HG03060 (cell line): ENCODE results near the gene TNFAIP1.

Experiments used
- ATAC-seq: cut with Tn5 transposase; IDR thresholded peaks from one replicate; pipeline ENCODE4 v1.9.1; 2021; ENCODE audit warnings: low read depth, moderate number of reproducible peaks; ENCODE audit not compliant: unreplicated experiment

TNFAIP1 gene

GRCh38 chr17:28344011-28344410 is 8.4 kb downstream of the TNFAIP1 start:
- no peak for ATAC-seq

DNA sequence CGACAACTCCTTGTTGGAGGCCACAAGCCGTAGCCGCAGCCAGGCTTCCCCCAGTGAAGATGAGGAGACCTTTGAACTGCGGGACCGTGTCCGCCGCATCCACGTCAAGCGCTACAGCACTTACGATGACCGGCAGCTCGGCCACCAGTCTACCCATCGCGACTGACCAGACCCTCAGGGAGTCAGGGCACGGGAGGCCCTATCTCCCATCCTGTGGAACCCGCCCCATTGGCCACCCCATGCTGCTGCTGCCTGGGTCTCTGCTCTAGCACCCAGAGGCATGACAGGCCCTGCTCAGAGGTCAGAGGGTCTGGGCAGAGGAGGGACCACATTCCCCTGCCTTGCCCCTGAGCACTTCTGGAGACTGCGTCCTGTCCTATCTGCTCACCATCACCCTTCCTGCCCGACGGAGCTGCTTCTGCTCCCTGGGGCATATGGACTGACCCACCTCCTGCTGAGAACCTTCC is 8.9 kb downstream of the TNFAIP1 start:
- ATAC-seq, result no peak

DNA sequence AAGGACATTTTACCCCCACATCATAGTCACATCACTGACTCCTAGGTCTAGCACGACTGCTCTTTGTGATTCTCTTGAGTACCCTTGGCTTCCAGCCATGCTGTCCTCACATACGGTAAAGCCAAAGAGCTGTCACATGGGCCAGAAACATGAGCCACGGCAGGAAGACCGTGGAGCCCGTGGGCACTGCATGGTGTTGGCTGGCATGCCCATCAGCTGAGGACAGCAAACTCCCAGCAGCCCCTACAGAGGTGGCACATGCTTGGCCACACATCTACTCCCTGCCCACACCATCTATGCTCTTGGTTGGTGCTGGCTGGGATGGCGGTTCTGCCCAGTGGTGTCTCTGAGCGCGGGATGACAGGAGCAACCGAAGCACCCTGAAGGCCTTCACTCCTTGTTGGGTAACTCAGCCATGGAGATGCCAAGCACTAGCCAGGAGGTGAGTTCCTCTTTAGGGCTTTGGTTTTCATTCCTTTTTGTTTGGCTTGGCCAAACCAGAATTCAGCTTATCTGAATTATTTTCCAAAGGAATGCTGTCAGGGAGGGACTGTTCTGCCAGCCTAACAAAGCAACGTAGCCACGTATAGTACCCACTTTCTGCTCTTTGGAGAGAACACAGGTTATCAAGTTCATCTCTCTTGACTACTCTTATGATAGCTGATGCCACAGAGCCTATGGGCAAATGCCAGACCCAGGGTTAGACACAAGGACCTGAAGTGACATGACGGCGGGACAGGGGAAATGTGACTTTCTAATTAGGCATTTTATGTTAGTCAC is 10.0 kb downstream of the TNFAIP1 start:
- ATAC-seq, result no peak

GRCh38 chr17:28346199-28346580 is 10.6 kb downstream of the TNFAIP1 start:
- no peak for ATAC-seq

DNA sequence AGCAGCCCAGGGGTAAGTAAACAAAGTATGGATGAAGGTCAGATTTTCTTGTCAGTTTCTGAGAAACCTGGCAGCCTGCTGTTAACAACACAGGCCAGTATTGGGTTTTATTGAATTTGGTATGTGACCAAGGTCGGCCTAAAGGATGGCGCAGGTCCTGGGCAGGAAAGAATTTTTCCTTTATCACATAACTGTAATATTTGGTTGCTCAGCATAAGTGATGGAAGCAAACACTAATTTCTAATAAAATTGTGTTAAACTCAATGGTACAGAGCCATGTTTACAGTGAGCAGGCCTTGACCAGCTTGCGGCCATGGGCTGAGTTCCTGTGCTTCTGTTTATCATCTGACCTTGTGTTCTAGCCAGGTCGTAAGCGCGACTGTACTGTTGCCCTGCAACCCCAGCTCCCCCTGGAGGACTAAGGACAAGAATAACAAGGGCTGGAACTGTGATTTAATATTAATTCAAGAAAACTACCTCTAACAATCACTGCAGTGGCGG is 11.2 kb downstream of the TNFAIP1 start:
- ATAC-seq, result no peak

- ATAC-seq, result no peak
Measured at GRCh38 chr17:28347261-28347891, 11.8 kb downstream of the TNFAIP1 start.

GRCh38 chr17:28348979-28349378 is 13.4 kb downstream of the TNFAIP1 start:
- no peak for ATAC-seq

DNA sequence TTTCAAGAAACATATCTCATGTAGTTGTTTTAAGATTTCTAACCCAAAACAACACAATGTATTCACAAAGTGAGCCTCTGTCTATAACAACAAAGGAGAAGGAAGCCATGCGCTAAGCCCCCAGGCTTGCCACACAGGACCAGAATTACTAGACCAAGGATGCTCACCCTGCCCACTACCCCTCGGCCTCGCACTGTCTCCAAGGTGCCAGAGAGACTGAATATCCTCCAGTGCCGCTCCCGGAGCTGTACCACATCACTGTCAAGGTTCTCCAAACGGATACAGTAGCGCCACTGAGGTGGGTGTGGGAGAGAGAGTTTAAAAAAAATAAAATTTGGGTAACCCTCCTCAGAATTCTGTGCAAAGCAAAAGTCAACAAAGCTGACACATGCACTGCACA is 14.7 kb downstream of the TNFAIP1 start:
- no peak for ATAC-seq

- ATAC-seq, result peak; percentile 70
Measured at GRCh38 chr17:28357061-28357900, 21.7 kb downstream of the TNFAIP1 start, which contains the start of gene POLDIP2. Gene POLDIP2 (minus strand): TSS chr17:28357527. CDS start chr17:28357448, 79 bp downstream.

DNA sequence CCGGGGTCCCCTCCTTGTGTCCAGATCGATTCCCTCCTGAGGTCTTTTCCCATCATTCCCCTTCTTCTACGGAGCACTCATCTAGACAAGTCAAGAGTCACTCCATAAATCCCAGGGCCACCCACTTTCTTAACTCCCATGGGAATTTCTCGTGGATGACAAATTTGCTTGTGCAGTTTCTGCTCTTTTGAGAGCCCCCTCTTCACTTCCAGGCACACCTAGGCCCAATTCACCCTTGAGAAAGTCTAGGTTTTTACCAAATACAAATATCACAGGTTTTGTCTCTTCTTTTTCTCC is 22.3 kb downstream of the TNFAIP1 start:
- no peak for ATAC-seq

DNA sequence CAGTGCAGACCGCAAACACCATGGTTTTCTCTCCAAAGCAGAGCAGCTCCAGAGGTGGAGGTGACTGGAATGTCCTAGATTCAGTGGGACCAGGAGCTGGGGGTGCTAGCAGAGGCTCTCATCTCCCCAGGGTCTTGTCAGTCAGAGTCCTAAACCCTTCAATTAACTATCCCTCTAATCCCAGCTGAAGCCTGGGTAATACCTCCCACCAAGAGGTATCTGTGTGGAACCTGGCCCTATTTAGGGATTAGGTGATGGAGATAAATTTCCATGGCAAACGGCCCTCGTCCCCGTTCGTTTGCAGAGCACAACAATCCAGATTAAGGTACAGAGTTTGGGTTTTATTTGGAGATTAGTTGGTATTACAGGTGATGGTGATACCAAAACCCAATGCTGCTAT is 27.6 kb downstream of the TNFAIP1 start:
- ATAC-seq, result no peak

- no peak for ATAC-seq
Measured at GRCh38 chr17:28363776-28364650, 28.5 kb downstream of the TNFAIP1 start.

DNA sequence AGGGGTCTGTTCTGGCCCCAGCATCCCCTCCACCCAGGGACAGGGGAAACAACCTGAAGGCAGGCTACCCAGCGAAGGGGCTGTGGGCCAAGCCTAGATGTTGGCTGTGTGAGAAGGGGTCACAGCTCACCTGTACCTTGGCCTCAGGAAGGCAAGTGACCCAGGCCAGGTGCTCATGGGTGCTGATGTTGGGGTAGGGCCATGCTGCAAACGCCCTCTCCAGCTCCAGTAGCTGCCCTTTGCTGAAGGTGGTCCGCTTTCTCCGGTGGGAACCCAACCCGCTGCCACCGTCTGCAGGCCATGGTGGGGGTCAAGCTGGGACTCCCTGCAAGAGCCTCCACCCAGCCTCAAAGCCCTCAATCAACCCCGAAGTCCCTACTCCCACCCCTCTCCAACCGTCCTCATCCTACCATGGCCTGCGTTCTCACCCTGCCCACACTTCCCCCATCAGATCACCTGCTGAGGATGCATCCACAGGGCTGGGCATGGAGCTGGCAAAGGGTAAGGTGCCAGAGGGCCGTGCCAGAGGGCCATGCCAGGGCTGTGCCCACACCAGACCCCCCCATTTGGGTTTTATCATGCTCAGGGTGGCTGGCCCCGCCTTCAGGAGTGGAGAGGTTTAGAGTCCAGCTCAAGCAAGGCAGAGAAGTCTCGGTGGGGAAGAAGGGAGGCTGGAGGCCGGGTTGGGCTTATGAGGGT is 29.3 kb downstream of the TNFAIP1 start, which contains the start of gene SEBOX:
Gene SEBOX (minus strand): TSS at position 535 of the 699 bp plus-strand sequence. CDS start 48 bp downstream, at position 487.
- ATAC-seq, result no peak

DNA sequence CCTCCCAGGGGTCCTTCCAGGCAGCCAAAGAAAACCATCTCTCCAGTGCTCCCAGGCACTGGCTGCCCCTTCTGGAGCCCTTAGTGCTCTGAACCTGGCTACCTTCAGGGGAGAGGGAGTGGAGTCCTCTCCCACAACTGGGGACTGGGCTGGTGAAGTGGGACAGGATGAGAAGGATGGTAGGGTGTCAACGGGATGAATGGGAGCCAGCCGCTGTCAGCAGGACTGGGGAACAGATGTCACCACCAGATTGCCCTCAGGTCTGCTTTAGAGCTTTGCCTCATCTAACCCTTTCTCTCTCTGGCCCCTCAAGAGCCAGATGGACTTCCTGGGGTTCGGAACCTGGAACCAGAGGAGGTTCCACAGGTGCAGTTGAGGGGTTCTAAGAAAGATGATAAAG is 29.9 kb downstream of the TNFAIP1 start:
- no peak for ATAC-seq

GRCh38 chr17:28366605-28367004 is 31.0 kb downstream of the TNFAIP1 start:
- no peak for ATAC-seq

DNA sequence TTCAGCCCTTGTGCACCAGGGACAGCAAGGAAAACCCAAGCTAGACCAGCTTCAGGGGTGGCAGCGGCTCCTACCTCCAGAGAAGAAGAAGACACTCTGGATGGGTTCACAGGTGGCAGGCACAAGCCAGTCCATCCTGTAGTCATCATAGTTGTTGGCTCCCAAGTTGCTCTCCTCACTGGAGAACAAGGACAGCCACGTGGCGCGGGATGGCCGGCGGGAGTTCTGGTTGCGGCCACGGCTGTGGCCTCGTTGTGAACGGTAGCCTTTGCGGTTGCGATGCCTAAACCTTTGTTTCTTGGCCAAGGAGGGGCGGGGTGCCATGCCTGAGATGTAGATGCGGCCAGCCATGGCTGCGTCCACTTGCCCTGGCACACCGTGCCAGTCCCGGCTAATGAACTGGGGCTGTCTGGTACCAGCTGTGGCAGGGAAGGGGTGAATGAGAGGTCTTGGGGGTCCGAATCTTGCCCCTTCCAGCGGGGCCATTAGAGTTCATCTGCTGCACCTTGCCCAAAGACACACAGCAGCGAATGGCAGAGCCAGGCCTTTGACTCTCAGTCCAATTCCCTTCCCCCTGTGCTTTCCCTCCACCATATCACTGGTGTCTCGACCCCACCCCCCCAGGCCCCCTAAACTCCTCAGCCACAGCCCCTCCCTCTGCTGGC is 32.2 kb downstream of the TNFAIP1 start:
- no peak for ATAC-seq

DNA sequence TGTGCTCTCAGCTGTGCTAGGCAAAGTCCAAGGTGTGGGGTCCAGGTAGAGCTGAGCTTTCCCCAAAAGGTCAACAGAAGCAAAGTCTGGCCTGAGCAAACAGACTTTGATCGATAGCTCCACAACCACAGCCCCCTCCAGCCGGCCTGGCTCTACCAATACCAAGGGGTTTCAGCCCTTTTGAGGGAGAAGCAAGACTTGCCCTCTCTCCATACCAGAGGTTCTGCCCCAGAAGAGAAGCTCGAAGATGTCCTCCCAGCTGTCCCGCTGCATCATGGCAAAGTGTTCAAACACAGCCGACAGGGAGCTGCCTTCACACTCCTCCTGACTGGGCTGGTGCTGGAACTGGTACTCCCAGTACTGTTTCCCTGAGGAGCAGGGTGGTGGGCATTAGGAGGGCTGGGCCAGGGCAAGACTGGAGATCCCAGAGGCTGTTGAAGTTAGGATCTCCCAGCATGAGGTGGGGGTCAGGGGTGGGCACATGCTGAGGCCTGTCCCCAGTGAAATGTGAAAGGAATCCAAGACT is 32.8 kb downstream of the TNFAIP1 start:
- ATAC-seq, result no peak

DNA sequence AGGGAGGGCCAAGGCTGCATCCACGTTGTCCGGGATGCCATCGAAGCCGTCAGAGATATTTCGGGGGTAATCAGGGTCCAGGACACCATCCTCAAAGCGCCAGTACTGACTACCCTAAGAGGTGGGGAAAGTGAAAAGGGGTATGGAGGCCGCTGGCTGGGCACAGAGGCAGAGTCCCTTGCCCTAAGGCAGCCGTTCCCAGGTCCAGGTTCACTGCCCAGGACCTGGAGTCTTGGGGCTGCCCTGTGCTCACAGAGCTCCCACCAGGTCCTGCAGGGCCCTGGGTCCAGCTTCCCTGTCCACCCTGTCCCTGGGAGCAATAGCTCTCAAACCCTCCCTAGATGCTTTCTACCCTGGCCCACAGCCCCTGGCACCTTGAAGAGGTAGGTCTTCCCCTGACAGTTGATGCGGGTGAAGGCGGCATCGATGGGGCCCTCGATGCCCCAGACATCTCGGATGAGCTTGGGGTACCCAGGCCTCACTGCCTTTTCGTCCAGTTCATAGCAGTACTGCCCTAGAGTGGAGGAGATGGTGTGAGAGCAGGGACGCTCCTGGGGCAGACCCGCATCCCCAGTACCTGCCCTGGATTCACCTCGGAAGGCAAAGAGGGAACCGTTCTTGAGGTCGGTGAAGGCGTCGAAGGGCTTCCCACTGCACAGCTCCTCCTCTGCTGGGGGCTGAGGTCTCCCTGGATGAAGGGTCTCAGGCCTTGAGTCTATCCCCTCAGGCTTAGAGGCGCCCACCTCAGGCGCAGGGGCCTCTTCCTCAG is 33.5 kb downstream of the TNFAIP1 start:
- ATAC-seq, result no peak
